ENCODE results near the gene CCDC148. TPM values are rescaled to one million over a fixed set of nuclear protein-coding genes. Genes with fewer than 3 reads are reported as not detected.

The CCDC148 gene
- total RNA-seq, 3 donors from 2014 or later (not counting 1 experiment from before 2014, with no cell fraction given), result not detected

DNA sequence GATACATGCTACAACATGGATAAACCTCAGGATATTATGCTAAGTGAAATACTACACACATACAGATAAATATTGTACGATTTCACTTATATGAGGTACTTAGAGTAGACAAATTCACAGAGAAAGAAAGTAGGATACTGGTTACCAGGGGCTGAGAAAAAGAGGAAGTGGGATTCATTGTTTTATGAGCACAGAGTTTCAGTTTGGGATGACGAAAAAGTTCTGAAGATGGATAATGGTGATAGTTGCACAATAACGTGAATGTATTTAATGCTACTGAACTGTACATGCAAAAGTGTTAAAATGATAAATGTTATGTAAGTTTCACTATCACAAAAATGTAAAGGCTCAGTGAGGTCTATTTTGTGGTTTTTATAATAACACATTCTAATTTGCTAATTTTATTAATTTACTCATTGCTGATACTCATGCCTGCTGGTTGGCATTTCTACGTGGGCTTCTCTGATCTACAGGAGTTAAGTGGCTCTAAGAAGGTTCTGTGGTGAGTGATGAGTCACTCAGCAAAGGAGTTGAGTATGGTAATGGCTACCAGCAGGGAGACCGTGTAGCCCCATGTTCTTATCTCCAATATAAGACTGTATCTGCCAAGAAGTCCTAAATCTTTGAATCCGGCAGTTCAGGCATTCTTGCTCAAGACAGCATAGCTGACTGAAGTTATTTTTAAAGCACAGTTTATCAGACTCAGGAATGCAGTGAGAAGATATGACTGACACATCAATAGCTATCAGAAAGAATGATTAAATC is 313.8 kb downstream of the CCDC148 start:
- H3K4me1 ChIP-seq (ENCODE audit: control insufficient read depth, insufficient read depth, low read length), result no peaks in the 10 kb centered on the region
- H3K9me3 ChIP-seq (ENCODE audit: control insufficient read depth, insufficient read depth, low read length), result no peaks in the 10 kb centered on the region
- no peak overlapping the region for H3K4me3 ChIP-seq (ENCODE audit: low read length)
- no peaks in the 10 kb centered on the region for H3K36me3 ChIP-seq (ENCODE audit: control insufficient read depth, insufficient read depth, low read length)
- no peak overlapping the region for H3K27ac ChIP-seq (ENCODE audit: low read length)
- intact Hi-C loops (cut with micrococcal nuclease), result no loop called here
- ATAC-seq (peak in 1 of 3 donors; percentile 46), DNase-seq (no peak)
- 53% methylated on average over 4 of the region's 6 CpGs for WGBS (ENCODE audit: insufficient coverage)
- no peaks in the 10 kb centered on the region for H3K27me3 ChIP-seq (ENCODE audit: control insufficient read depth, insufficient read depth, low read length)
- Mint-ChIP-seq H3K9me3 (peaks cover 0 to 8% of the 10 kb centered on the region in 2 donors), H3K36me3 (no peaks in the 10 kb centered on the region), H3K4me1 (no peaks in the 10 kb centered on the region), H3K4me3 (no peak overlapping the region), H3K27me3 (ENCODE audit: low read depth in 2 of 2) (peaks cover 3 to 6% of the 10 kb centered on the region in 2 donors), H3K27ac (no peak overlapping the region)
- TF ChIP-seq, protein P1, sequence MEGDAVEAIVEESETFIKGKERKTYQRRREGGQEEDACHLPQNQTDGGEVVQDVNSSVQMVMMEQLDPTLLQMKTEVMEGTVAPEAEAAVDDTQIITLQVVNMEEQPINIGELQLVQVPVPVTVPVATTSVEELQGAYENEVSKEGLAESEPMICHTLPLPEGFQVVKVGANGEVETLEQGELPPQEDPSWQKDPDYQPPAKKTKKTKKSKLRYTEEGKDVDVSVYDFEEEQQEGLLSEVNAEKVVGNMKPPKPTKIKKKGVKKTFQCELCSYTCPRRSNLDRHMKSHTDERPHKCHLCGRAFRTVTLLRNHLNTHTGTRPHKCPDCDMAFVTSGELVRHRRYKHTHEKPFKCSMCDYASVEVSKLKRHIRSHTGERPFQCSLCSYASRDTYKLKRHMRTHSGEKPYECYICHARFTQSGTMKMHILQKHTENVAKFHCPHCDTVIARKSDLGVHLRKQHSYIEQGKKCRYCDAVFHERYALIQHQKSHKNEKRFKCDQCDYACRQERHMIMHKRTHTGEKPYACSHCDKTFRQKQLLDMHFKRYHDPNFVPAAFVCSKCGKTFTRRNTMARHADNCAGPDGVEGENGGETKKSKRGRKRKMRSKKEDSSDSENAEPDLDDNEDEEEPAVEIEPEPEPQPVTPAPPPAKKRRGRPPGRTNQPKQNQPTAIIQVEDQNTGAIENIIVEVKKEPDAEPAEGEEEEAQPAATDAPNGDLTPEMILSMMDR (IDR thresholded peaks at IDR 0.05), result no peak

DNA sequence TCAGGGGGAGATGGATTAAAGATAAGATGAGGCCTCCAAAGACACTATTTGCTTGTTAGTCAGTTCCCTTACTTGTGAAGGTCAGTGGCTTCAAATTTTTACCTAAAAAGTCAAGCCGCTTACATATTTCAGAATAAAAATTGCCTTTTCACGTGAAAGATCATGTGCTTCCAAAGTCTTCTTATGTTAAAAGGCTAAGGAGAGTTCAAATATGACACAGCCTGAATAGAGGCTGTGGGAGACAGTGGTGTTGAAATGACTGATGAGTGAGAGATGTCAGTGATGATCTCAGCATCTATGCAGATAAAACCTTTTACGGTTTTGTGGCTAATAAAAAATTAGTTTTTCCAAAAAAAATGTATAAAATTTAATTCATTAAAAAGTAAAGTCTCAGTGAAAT is 314.4 kb downstream of the CCDC148 start:
- no peak overlapping the region for H3K4me3 Mint-ChIP-seq
- no peak overlapping the region for H3K27ac Mint-ChIP-seq

DNA sequence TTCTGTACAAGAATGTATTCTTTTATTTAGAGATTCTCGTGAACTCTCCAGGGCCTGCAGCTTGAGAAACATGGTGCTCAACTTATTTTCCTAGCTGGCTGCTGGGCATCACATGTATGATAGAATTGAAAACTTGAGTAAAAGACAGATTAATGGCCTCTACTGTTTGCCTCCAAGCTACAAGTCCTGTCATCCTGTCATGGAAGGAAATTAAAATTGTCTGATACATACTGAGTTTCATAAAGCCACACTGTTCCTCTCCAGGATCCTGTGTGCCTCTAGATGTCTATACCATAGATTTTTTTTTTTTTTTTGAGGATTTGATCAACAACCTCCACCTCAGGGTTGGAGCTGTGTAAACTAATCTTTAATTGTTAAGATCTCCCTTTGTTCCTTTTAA is 316.4 kb downstream of the CCDC148 start:
- no peaks in the 10 kb centered on the region for H3K4me1 Mint-ChIP-seq
- TF ChIP-seq, protein P1 (IDR thresholded peaks at IDR 0.05), result no peak
- WGBS (ENCODE audit: insufficient coverage), result 100% methylated on average over 1 of the region's 1 CpG
- Histone ChIP-seq H3K4me3 (ENCODE audit: low read length) (no peak overlapping the region), H3K36me3 (ENCODE audit: control insufficient read depth, insufficient read depth, low read length) (no peaks in the 10 kb centered on the region), H3K27me3 (ENCODE audit: control insufficient read depth, insufficient read depth, low read length) (no peaks in the 10 kb centered on the region), H3K4me1 (ENCODE audit: control insufficient read depth, insufficient read depth, low read length) (no peaks in the 10 kb centered on the region), H3K27ac (ENCODE audit: low read length) (no peak overlapping the region), H3K9me3 (ENCODE audit: control insufficient read depth, insufficient read depth, low read length) (no peaks in the 10 kb centered on the region)
- peaks cover 3 to 8% of the 10 kb centered on the region in 2 donors for H3K27me3 Mint-ChIP-seq (ENCODE audit: low read depth in 2 of 2)
- H3K27ac Mint-ChIP-seq, result no peak overlapping the region
- H3K9me3 Mint-ChIP-seq, result peaks cover 0 to under 1% of the 10 kb centered on the region in 2 donors
- intact Hi-C loops (cut with micrococcal nuclease), result no loop called here
- H3K36me3 Mint-ChIP-seq, result no peaks in the 10 kb centered on the region
- no peak for DNase-seq
- no peak for ATAC-seq
- no peak overlapping the region for H3K4me3 Mint-ChIP-seq

More for the DNA sequence above, 314.4 kb downstream of the CCDC148 start:
- H3K27me3 Mint-ChIP-seq (ENCODE audit: low read depth in 2 of 2), result peaks cover 3 to 8% of the 10 kb centered on the region in 2 donors
- intact Hi-C loops (cut with micrococcal nuclease), result no loop called here
- Histone ChIP-seq H3K4me1 (ENCODE audit: control insufficient read depth, insufficient read depth, low read length) (no peaks in the 10 kb centered on the region), H3K27me3 (ENCODE audit: control insufficient read depth, insufficient read depth, low read length) (no peaks in the 10 kb centered on the region), H3K36me3 (ENCODE audit: control insufficient read depth, insufficient read depth, low read length) (no peaks in the 10 kb centered on the region), H3K4me3 (ENCODE audit: low read length) (no peak overlapping the region), H3K27ac (ENCODE audit: low read length) (no peak overlapping the region), H3K9me3 (ENCODE audit: control insufficient read depth, insufficient read depth, low read length) (no peaks in the 10 kb centered on the region)
- no peaks in the 10 kb centered on the region for H3K4me1 Mint-ChIP-seq
- DNase-seq (no peak), ATAC-seq (peak in 1 of 3 donors; percentile 56)
- H3K36me3 Mint-ChIP-seq, result no peaks in the 10 kb centered on the region
- TF ChIP-seq, protein P1 (IDR thresholded peaks at IDR 0.05), result no peak
- 90% methylated on average over 2 of the region's 3 CpGs for WGBS (ENCODE audit: insufficient coverage)
- peaks cover 0 to 8% of the 10 kb centered on the region in 2 donors for H3K9me3 Mint-ChIP-seq
